Caco-2 (cell line): ENCODE results near the gene TNFRSF13B. TPM values are rescaled to one million over a fixed set of nuclear protein-coding genes. Genes with fewer than 3 reads are reported as not detected.
A peak's percentile ranks its signal among the peaks of the same experiment; 100 is the strongest.
"Not testable (repeated sequence)": the region's sequence is repeated elsewhere in the genome, so short reads cannot be mapped to it uniquely, and the experiment has no call there.

Source experiments
- BruUV-seq: library from RNA; stranded (reverse); fragments of 400-500 nt; replicated peaks from 2 replicates; lab custom pipeline; 2021; lab: Mats Ljungman, UMichigan
- CTCF ChIA-PET: fragments of 300-600 bp; sonication (Branson Sonifier 250); formaldehyde crosslinking; loops from one replicate; lab custom pipeline; 2022; ENCODE audit warnings: antibody characterized with exemption; lab: Charles Lee
- POLR2A ChIA-PET: fragments of 300-600 bp; sonication (Branson Sonifier 250); formaldehyde crosslinking; loops from one replicate; lab custom pipeline; 2022; ENCODE audit warnings: antibody characterized with exemption; lab: Charles Lee
- DNase-seq, 2 experiments: peaks; one replicate each; pipeline versions ENCODE4 v3.0.0 to v3.0.0-alpha.2; 2020 to 2022
- H3K27me3 ChIP-seq: replicated peaks from 2 replicates; pipeline ENCODE4 v1.6.0; 2011; ENCODE audit warnings: low read length; ENCODE audit not compliant: control insufficient read depth, insufficient read depth
- H3K36me3 ChIP-seq: 2 replicates; pipeline ENCODE4 v1.5.1; 2011; ENCODE audit warnings: low read length; ENCODE audit not compliant: control insufficient read depth, insufficient read depth
- H3K4me1 ChIP-seq: fragments of 250-450 bp; sonication (Bioruptor Pico); 2 replicates; pipeline ENCODE4 v1.5.1; 2020; ENCODE audit warnings: mild to moderate bottlenecking
- H3K4me3 ChIP-seq: 2 replicates; pipeline ENCODE4 v1.5.1; 2011; ENCODE audit warnings: low read depth, mild to moderate bottlenecking, control low read depth, low read length
- H3K9me3 ChIP-seq: fragments of 250-450 bp; sonication (Bioruptor Pico); 2 replicates; pipeline ENCODE4 v1.5.1; 2020; ENCODE audit warnings: mild to moderate bottlenecking, moderate library complexity
- H3K27ac Mint-ChIP-seq: one replicate; pipeline ENCODE4 v1.8.0; 2022; ENCODE audit warnings: mixed read lengths; ENCODE audit not compliant: unreplicated experiment
- H3K27me3 Mint-ChIP-seq: one replicate; pipeline ENCODE4 v1.8.0; 2022; ENCODE audit warnings: mixed read lengths; ENCODE audit not compliant: insufficient read depth, unreplicated experiment
- H3K36me3 Mint-ChIP-seq: one replicate; pipeline ENCODE4 v1.8.0; 2022; ENCODE audit warnings: mild to moderate bottlenecking, mixed read lengths; ENCODE audit not compliant: insufficient read depth, unreplicated experiment
- H3K4me1 Mint-ChIP-seq: one replicate; pipeline ENCODE4 v1.8.0; 2022; ENCODE audit warnings: low read depth, mixed read lengths; ENCODE audit not compliant: unreplicated experiment
- H3K4me3 Mint-ChIP-seq: one replicate; pipeline ENCODE4 v1.8.0; 2022; ENCODE audit warnings: mild to moderate bottlenecking, moderate library complexity, mixed read lengths; ENCODE audit not compliant: unreplicated experiment
- H3K9me3 Mint-ChIP-seq: one replicate; pipeline ENCODE4 v1.8.0; 2022; ENCODE audit warnings: mixed read lengths; ENCODE audit not compliant: unreplicated experiment
- intact Hi-C: fragments of 100-400 bp; cut with micrococcal nuclease; formaldehyde crosslinking; loops from one replicate; pipeline ENCODE4 v1.10.0; 2022; ENCODE audit not compliant: unreplicated experiment
- total RNA-seq: library from RNA; stranded (reverse); gene quantifications from 2 replicates; pipeline ENCODE4 v1.2.3, GENCODE V29; 2022
- TF ChIP-seq, protein P1 (sequence below), 2 experiments: fragments of 200-600 bp in 1 of 2; IDR thresholded peaks; 1 replicate in 1 of 2; 2 replicates in 1 of 2; pipeline versions ENCODE4 v1.5.1 to v1.8.0; 2011 to 2022; ENCODE audit warnings: antibody characterized with exemption in 1 of 2, control low read depth in 1 of 2, inconsistent platforms in 1 of 2, low read depth in 1 of 2, low read length in 1 of 2, mild to moderate bottlenecking in 1 of 2, moderate library complexity in 1 of 2; ENCODE audit not compliant: insufficient read depth in 1 of 2, severe bottlenecking in 1 of 2, unreplicated experiment in 1 of 2

TNFRSF13B gene
- total RNA-seq, 1 experiment from 2014 or later, result not detected

DNA sequence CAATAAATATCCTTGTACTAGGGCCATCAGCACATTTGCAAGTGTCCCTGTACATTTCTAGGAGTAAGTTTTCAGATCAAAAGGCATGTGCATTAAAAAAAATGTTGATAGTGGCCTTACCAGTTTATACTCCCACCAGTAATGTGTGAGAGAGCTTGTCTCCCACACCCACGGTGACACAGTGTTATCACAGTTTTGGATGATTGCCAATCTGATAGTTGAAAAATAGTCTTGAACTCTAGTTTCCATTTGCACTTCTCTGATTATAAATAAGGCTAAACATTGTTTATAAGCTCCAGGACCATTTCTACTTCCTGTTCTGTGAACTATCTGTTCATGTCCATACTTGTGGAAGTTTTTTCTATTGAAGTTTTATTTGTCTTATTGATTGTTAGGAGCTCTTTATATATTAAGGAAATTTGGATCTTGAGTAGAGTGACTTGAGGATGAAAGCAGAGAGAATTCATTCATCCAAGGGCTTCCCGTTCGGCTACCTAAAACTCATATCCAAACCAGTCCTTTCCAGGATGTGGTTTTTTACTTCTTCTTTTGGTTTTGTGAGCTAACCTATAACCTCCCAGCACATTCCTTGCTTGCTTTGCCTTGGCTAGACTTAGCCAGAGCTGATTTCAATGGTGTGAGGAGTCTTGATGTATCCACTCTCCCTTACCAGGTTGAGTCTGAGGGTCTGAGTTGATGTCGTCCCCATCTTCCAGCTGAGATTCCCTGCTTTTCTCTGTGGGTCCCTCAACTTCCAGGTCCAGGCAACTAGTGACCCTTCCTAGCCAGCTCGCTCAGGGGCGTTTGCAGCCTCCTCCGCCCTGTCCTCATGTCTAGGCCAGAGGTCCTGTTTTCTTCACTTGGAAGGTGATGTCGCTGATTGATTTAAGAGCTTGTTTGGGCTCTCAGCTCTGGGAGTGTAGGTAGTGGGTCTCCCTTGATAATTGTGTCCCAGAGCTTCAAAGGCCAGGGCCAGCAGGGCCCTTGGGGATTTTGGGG lies 44.6 kb upstream of the TNFRSF13B start:
- Mint-ChIP-seq H3K27ac (peak overlapping the region; percentile 94), H3K4me1 (peaks cover 58% of the 10 kb centered on the region)
- H3K9me3 Mint-ChIP-seq, H3K27me3 ChIP-seq, intact Hi-C loops, H3K4me3 ChIP-seq, H3K9me3 ChIP-seq, BruUV-seq, H3K36me3 ChIP-seq, H3K4me3 Mint-ChIP-seq, DNase-seq, H3K36me3 Mint-ChIP-seq, H3K27me3 Mint-ChIP-seq: not testable (repeated sequence)
- ChIA-PET POLR2A (interaction anchor here (1.1 kb wide), 1 partner anchor 12 kb away, joined by 4 read pairs; no protein-coding TSS in a partner anchor), CTCF (interaction anchor here (0.7 kb wide), 1 partner anchor 12 kb away, joined by 3 read pairs; no protein-coding TSS in a partner anchor)
- peaks cover 45% of the 10 kb centered on the region for H3K4me1 ChIP-seq

DNA sequence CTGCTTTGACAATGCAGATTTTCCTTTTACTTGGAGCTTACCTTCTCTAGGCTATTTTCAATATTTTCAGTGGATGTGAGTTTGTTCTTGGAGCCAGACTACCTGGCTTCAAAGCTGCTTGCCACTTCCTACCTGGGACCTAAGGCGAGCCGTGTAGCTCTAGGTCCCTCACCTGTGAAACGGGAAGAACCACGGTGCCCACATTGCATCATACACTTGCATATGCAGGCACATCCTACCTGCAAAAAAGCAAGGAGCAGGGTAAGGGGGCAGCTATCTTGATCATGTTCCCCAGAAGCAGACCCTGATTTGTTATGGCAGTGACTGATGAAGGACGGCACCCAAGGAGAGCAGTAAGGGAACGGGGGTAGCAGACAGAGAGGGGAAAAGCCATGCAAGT lies 43.3 kb upstream of the TNFRSF13B start:
- BruUV-seq, result no TSS peak
- Histone ChIP-seq H3K36me3 (no peaks in the 10 kb centered on the region), H3K4me1 (peaks cover 35% of the 10 kb centered on the region), H3K9me3 (no peaks in the 10 kb centered on the region), H3K4me3 (no peak overlapping the region), H3K27me3 (no peaks in the 10 kb centered on the region)
- intact Hi-C loops, result no loop called here
- H3K36me3 Mint-ChIP-seq, result peaks cover 8% of the 10 kb centered on the region
- ChIA-PET CTCF (no interaction called here), POLR2A (interaction anchor here (0.6 kb wide), 1 partner anchor 22 kb away, joined by 4 read pairs; no protein-coding TSS in a partner anchor)
- TF ChIP-seq, protein P1, sequence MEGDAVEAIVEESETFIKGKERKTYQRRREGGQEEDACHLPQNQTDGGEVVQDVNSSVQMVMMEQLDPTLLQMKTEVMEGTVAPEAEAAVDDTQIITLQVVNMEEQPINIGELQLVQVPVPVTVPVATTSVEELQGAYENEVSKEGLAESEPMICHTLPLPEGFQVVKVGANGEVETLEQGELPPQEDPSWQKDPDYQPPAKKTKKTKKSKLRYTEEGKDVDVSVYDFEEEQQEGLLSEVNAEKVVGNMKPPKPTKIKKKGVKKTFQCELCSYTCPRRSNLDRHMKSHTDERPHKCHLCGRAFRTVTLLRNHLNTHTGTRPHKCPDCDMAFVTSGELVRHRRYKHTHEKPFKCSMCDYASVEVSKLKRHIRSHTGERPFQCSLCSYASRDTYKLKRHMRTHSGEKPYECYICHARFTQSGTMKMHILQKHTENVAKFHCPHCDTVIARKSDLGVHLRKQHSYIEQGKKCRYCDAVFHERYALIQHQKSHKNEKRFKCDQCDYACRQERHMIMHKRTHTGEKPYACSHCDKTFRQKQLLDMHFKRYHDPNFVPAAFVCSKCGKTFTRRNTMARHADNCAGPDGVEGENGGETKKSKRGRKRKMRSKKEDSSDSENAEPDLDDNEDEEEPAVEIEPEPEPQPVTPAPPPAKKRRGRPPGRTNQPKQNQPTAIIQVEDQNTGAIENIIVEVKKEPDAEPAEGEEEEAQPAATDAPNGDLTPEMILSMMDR (IDR thresholded peaks at IDR 0.05; ENCODE audit: insufficient read depth in 1 of 2, low read depth in 1 of 2, low read length in 1 of 2, severe bottlenecking in 1 of 2, unreplicated experiment in 1 of 2), result no peak
- DNase-seq, result no peak
- peak overlapping the region; percentile 68 for H3K27ac Mint-ChIP-seq
- H3K4me3 Mint-ChIP-seq, result no peak overlapping the region
- no peaks in the 10 kb centered on the region for H3K9me3 Mint-ChIP-seq
- no peaks in the 10 kb centered on the region for H3K27me3 Mint-ChIP-seq
- H3K4me1 Mint-ChIP-seq, result peaks cover 57% of the 10 kb centered on the region

DNA sequence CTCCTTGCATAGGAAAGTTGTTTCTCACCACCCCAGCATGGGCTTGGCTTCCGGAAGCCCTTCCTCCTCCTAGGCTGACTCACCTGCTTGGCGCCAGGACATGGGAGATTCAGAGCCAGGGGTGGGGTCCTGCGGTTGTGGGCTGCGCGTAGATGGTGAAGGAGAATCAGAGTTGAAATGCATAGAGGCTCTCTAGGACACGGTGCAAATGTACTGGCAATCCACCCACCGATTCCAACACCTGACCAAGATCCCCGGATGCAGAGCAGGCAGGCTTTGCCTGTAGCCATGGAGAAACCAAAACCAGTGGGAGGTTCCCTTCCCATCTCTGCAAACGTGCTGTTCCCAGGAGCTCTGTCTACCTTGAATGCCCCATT lies 42.8 kb upstream of the TNFRSF13B start:
- H3K4me1 Mint-ChIP-seq, result peaks cover 55% of the 10 kb centered on the region
- H3K36me3 Mint-ChIP-seq, H3K9me3 Mint-ChIP-seq, H3K27me3 Mint-ChIP-seq, H3K4me3 Mint-ChIP-seq, H3K27me3 ChIP-seq, H3K4me3 ChIP-seq, H3K36me3 ChIP-seq, intact Hi-C loops, BruUV-seq, H3K9me3 ChIP-seq, CTCF ChIA-PET: not testable (repeated sequence)
- DNase-seq, result peak; percentile 42 to 63
- peak overlapping the region; percentile 68 for H3K27ac Mint-ChIP-seq
- POLR2A ChIA-PET, result interaction anchor here (0.6 kb wide), 1 partner anchor 22 kb away, joined by 4 read pairs; no protein-coding TSS in a partner anchor
- peaks cover 32% of the 10 kb centered on the region for H3K4me1 ChIP-seq

DNA sequence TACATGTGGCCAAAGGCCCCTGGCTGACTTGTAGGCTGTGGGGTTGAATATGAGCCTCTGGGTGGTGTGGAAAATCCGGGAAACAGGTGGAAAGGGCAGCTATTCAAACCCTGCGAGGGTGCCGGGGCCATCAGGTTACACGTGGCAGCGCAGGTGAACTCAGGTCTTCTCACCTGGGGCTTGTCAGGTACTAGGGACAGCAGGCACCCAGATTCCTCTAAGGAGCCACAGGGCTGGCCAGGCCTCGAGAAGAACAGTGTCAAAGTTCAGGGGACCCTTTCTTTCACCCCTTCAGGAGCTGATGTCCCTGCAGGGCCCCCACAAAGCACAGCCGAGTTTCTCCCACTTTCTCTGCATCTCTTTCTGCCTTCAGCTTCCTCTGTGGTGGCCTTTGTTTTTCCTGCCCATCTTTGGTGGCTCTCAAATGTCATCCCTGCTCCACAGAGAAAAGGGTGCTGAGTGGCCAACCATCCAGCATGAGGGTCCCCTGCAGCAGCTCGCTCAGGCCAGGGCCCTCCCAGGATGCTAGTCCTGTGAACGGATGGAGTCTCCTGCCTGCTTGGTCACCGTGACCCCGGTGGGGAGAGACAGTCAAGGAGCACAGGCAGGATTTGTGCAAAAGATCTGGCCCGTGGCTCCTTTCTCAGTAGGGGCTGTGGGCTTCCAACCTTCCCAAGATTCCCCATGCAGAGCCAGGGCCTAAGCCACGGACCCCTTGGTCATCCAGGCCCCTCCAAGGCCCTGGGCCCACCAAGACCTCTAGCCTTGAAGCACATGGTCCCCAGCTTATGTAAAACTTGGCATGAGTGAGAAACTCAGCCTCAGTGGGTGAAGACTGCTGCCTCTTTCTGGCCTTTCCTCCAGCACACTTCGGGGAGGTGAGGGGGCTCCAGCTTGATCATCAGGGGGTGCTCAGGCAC lies 42.2 kb upstream of the TNFRSF13B start:
- BruUV-seq, H3K9me3 Mint-ChIP-seq, H3K27ac Mint-ChIP-seq, DNase-seq, H3K36me3 ChIP-seq, H3K27me3 Mint-ChIP-seq, H3K9me3 ChIP-seq, H3K4me3 Mint-ChIP-seq, CTCF ChIA-PET, H3K36me3 Mint-ChIP-seq, H3K27me3 ChIP-seq, H3K4me3 ChIP-seq, POLR2A ChIA-PET, intact Hi-C loops: not testable (repeated sequence)
- H3K4me1 Mint-ChIP-seq, result peaks cover 53% of the 10 kb centered on the region
- peaks cover 30% of the 10 kb centered on the region for H3K4me1 ChIP-seq

DNA sequence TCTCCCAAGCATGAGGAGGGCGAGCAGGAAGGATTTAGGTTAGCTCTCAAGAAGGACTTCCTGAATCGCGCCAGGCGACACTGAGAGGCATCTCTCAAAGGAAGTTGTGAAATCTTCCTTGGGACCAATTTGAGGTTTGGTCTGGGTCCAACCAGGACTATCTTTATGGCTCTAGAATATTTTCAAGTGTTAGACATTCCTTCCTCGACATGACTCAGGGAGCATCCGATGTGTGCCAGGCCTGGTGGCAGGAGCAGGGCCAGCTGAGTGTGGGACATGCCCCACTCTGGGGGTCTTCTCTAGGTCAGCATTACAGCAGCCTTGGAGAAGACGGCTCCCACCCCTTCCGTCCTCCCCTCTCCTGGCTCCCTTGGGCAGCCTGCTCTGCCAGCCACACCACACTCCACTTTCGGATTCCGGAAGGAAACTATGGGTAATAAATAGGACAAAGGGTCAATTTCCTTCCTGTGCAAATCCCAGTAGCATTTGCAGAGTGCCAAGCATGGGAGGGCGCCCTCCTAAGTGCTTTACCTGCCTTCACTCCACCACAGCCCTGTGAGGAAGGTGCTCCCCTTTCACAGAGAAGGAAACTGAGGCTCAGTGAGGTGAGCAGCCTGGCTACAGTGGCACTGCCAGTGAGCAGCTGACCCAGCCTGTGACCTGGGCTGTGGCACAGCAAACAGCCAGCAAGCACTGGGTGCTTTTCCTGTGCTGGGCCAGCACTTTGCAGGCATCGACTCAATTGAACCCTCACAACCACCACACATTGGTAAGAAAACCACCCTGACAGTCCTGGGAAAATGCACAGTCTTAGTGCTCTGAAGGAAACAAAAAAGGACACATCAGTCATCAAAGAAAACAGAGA lies 39.4 kb upstream of the TNFRSF13B start:
- BruUV-seq, result TSS peak; percentile 82
- H3K27me3 ChIP-seq, POLR2A ChIA-PET: not testable (repeated sequence)

More for the DNA sequence above, 39.4 kb upstream of the TNFRSF13B start:
- peaks cover 14% of the 10 kb centered on the region for H3K4me1 ChIP-seq
- intact Hi-C loops, H3K9me3 ChIP-seq, H3K4me3 ChIP-seq, H3K36me3 Mint-ChIP-seq, H3K9me3 Mint-ChIP-seq, H3K36me3 ChIP-seq, CTCF ChIA-PET, H3K4me3 Mint-ChIP-seq, H3K27me3 Mint-ChIP-seq: not testable (repeated sequence)
- Mint-ChIP-seq H3K4me1 (peaks cover 25% of the 10 kb centered on the region), H3K27ac (peak overlapping the region; percentile 59)
- DNase-seq, result peak in 1 of 2 experiments; percentile 53
